ENCODE results near the gene RUNX2.

DNA sequence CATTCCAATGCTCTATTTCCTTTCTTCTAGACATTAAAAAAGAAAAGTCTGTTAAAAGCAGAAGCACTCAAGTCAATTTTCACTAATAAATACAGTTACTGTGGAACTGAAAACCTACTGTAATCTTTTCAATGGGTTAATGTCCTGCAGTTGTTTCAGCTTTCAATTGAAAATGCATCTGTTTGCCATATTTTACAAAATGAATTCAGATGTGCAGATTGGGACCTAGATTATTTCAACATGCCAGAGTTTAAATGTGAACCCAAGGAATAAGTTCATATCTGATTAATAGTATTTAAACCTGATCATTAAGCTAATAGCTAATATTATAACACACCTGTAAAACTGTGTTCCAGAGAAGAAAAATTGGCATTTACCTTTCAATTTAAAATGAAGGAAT, 39.9 kb downstream of the RUNX2 start:
- TF ChIP-seq POLR2A (IDR thresholded peaks at IDR 0.05): no peak
- TF ChIP-seq, protein P1, sequence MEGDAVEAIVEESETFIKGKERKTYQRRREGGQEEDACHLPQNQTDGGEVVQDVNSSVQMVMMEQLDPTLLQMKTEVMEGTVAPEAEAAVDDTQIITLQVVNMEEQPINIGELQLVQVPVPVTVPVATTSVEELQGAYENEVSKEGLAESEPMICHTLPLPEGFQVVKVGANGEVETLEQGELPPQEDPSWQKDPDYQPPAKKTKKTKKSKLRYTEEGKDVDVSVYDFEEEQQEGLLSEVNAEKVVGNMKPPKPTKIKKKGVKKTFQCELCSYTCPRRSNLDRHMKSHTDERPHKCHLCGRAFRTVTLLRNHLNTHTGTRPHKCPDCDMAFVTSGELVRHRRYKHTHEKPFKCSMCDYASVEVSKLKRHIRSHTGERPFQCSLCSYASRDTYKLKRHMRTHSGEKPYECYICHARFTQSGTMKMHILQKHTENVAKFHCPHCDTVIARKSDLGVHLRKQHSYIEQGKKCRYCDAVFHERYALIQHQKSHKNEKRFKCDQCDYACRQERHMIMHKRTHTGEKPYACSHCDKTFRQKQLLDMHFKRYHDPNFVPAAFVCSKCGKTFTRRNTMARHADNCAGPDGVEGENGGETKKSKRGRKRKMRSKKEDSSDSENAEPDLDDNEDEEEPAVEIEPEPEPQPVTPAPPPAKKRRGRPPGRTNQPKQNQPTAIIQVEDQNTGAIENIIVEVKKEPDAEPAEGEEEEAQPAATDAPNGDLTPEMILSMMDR (IDR thresholded peaks at IDR 0.05): no peak

All from uterus (tissue), 2 donors.